NT2/D1 (cell line): ENCODE results near the gene ARHGAP24.

ENCODE experiments used
- YY1 ChIP-seq: IDR thresholded peaks from 2 replicates; pipeline ENCODE4 v1.6.1; 2011; ENCODE audit not compliant: insufficient read length, insufficient read depth
- ZNF274 ChIP-seq: IDR thresholded peaks from 2 replicates; pipeline ENCODE4 v1.6.1; 2011; ENCODE audit warnings: mild to moderate bottlenecking, low read depth, low read length

DNA sequence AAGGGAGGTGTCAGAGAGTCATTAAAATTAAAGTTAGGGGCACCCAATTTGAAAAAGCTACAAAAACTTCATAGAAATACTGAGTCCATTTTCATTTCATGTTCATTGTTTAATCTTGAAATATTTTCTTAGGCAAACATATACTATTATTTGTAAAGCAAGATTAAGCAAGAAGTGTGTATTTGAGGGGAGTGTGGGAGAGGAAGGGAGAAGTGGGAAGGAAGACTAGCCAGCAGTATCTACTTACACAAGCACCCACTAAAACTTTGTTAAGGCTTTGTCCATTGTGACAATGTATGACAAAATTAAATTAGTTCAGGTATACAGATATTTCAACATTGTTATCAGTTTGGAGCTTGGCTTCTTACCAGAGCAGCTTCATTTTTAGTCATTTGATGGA lies 222.9 kb downstream of the ARHGAP24 start:
- TF ChIP-seq YY1 (no peak), ZNF274 (no peak)
